PC-3 (cell line): ENCODE measurements around the gene GZF1. TPM values are rescaled to one million over a fixed set of nuclear protein-coding genes. Genes with fewer than 3 reads are reported as not detected.

ENCODE experiments used
- ATAC-seq: fragments of 200-7000 bp; cut with Tn5 transposase; 2 replicates; pipeline ENCODE4 v1.9.1; 2020; ENCODE audit warnings: mild to moderate bottlenecking, moderate library complexity
- BruUV-seq: library from RNA; stranded (reverse); fragments of 400-500 nt; replicated peaks from 2 replicates; lab custom pipeline; 2021; lab: Mats Ljungman, UMichigan
- CTCF ChIA-PET: fragments of 300-600 bp; sonication (Branson Sonifier 250); formaldehyde crosslinking; loops from one replicate; lab custom pipeline; 2022; ENCODE audit warnings: antibody characterized with exemption; lab: Charles Lee
- POLR2A ChIA-PET: fragments of 300-600 bp; sonication (Branson Sonifier 250); formaldehyde crosslinking; loops from one replicate; lab custom pipeline; 2022; ENCODE audit warnings: antibody characterized with exemption; ENCODE audit not compliant: unreplicated experiment; lab: Charles Lee
- DNase-seq: peaks from one replicate; pipeline ENCODE4 v3.0.0-alpha.2; 2015
- H2AFZ ChIP-seq: fragments of 300-600 bp; sonication (generic); 2 replicates; pipeline ENCODE4 v1.6.0; 2016; ENCODE audit warnings: antibody characterized with exemption, low read length
- H3F3A ChIP-seq: fragments of 300-600 bp; sonication (generic); one replicate; pipeline ENCODE4 v1.6.0; 2017; ENCODE audit warnings: antibody characterized with exemption, low read length, control low read depth, mild to moderate bottlenecking; ENCODE audit not compliant: unreplicated experiment
- H3K27ac ChIP-seq: fragments of 300-600 bp; sonication (generic); 2 replicates; pipeline ENCODE4 v1.5.1; 2016; ENCODE audit warnings: mild to moderate bottlenecking, low read length
- H3K27me3 ChIP-seq: fragments of 300-600 bp; sonication (generic); 2 replicates; pipeline ENCODE4 v1.6.1; 2016; ENCODE audit warnings: low read length, mixed read lengths
- H3K36me3 ChIP-seq: fragments of 300-600 bp; sonication (generic); 2 replicates; pipeline ENCODE4 v1.6.1; 2016; ENCODE audit warnings: low read depth, mixed run types, low read length, mixed read lengths
- H3K4me1 ChIP-seq: fragments of 300-600 bp; sonication (generic); 2 replicates; pipeline ENCODE4 v1.5.1; 2016; ENCODE audit warnings: low read length; ENCODE audit not compliant: insufficient read depth
- H3K4me2 ChIP-seq: fragments of 300-600 bp; sonication (generic); 2 replicates; pipeline ENCODE4 v1.6.0; 2016; ENCODE audit warnings: low read length
- H3K4me3 ChIP-seq: fragments of 300-600 bp; sonication (generic); 2 replicates; pipeline ENCODE4 v1.5.1; 2016; ENCODE audit warnings: mild to moderate bottlenecking, low read length, mixed read lengths
- H3K79me2 ChIP-seq: fragments of 300-600 bp; sonication (generic); 2 replicates; pipeline ENCODE4 v1.6.1; 2017; ENCODE audit warnings: low read length, mixed read lengths
- H3K9ac ChIP-seq: fragments of 300-600 bp; sonication (generic); 2 replicates; pipeline ENCODE4 v1.6.0; 2016; ENCODE audit warnings: mild to moderate bottlenecking, low read length
- H3K9me2 ChIP-seq: fragments of 300-600 bp; sonication (generic); replicated peaks from 2 replicates; pipeline ENCODE4 v1.6.1; 2016; ENCODE audit warnings: mixed run types, low read length, mixed read lengths
- H3K9me3 ChIP-seq: fragments of 300-600 bp; sonication (generic); 2 replicates; pipeline ENCODE4 v1.6.1; 2016; ENCODE audit warnings: low read length, mixed read lengths
- H4K20me1 ChIP-seq: fragments of 300-600 bp; sonication (generic); 2 replicates; pipeline ENCODE4 v1.6.1; 2016; ENCODE audit warnings: low read length, mixed read lengths
- EZH2 ChIP-seq: fragments of 300-600 bp; sonication (generic); IDR thresholded peaks from one replicate; pipeline ENCODE4 v1.6.1; 2017; ENCODE audit warnings: antibody characterized with exemption, mild to moderate bottlenecking, low read length; ENCODE audit not compliant: unreplicated experiment
- EZH2phosphoT487 ChIP-seq: fragments of 300-600 bp; sonication (generic); IDR thresholded peaks from 2 replicates; pipeline ENCODE4 v1.6.1; 2018; ENCODE audit warnings: mild to moderate bottlenecking, antibody characterized with exemption, low read length, borderline replicate concordance
- intact Hi-C: fragments of 100-400 bp; cut with micrococcal nuclease; formaldehyde crosslinking; loops from 2 replicates; pipeline ENCODE4 v1.9.0; 2023
- total RNA-seq: library from RNA; depleted of rRNA; stranded (reverse); fragments of >200 nt; gene quantifications from 2 replicates; pipeline ENCODE4 v1.2.3, GENCODE V29; 2014
- TF ChIP-seq, protein P1 (sequence below): fragments of 300-600 bp; sonication (generic); conservative IDR thresholded peaks from 2 replicates; pipeline ENCODE4 v1.5.1; 2017; ENCODE audit warnings: antibody characterized with exemption, low read depth, mild to moderate bottlenecking, low read length

GZF1 gene
- total RNA-seq, 1 experiment from 2014 or later, result 16.0 TPM

DNA sequence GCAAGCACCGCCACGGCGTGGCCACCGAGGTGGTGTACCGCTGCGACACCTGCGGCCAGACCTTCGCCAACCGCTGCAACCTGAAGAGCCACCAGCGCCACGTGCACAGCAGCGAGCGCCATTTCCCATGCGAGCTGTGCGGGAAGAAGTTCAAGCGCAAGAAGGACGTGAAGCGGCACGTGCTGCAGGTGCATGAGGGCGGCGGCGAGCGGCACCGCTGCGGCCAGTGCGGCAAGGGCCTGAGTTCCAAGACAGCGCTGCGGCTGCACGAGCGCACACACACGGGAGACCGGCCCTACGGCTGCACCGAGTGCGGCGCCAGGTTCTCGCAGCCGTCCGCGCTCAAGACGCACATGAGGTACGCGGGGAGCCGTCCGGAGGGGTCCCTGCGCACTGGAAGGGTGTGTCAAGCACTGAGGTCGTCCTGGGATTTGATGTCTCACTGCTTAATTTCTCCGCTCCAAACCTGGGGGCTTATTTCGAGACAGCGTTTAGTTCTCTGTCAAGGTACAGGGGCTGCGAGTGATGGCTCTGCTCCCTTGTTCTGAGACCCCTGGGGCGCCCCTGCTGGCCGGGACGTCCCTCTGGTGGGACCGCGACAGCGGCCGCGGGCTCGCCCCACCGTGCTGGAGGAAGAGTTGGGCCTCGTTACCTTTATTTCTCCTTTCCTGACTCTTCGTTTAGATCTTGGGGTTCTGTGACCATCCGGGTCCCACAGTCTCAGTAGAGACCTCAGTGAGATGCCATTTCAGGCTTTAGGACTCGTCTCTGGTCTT lies 3.6 kb downstream of the GZF1 start:
- DNase-seq (no peak), ATAC-seq (no peak)
- H3K36me3 ChIP-seq, result peaks cover 30% of the 10 kb centered on the region; the same call in 1 of the 2 replicates
- no TSS peak for BruUV-seq
- H2AFZ ChIP-seq, result no peak overlapping the region
- no peak overlapping the region for H3K27ac ChIP-seq
- CTCF ChIA-PET, result no interaction called here
- POLR2A ChIA-PET, result no interaction called here
- no peak overlapping the region for H3K4me3 ChIP-seq
- no peaks in the 10 kb centered on the region for H3F3A ChIP-seq
- peaks cover 55% of the 10 kb centered on the region for H3K4me1 ChIP-seq
- H3K9me2 ChIP-seq, result no peaks in the 10 kb centered on the region
- H3K9ac ChIP-seq, result no peak overlapping the region
- H3K27me3 ChIP-seq, result no peaks in the 10 kb centered on the region
- no peak for TF ChIP-seq EZH2
- TF ChIP-seq, protein P1, sequence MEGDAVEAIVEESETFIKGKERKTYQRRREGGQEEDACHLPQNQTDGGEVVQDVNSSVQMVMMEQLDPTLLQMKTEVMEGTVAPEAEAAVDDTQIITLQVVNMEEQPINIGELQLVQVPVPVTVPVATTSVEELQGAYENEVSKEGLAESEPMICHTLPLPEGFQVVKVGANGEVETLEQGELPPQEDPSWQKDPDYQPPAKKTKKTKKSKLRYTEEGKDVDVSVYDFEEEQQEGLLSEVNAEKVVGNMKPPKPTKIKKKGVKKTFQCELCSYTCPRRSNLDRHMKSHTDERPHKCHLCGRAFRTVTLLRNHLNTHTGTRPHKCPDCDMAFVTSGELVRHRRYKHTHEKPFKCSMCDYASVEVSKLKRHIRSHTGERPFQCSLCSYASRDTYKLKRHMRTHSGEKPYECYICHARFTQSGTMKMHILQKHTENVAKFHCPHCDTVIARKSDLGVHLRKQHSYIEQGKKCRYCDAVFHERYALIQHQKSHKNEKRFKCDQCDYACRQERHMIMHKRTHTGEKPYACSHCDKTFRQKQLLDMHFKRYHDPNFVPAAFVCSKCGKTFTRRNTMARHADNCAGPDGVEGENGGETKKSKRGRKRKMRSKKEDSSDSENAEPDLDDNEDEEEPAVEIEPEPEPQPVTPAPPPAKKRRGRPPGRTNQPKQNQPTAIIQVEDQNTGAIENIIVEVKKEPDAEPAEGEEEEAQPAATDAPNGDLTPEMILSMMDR, result no peak
- no peak for TF ChIP-seq EZH2phosphoT487
- H3K9me3 ChIP-seq, result no peaks in the 10 kb centered on the region
- intact Hi-C loops, result no loop called here
- H4K20me1 ChIP-seq, result peaks cover 39% of the 10 kb centered on the region
- H3K79me2 ChIP-seq, result peaks cover 85% of the 10 kb centered on the region
- H3K4me2 ChIP-seq, result peak overlapping the region; percentile 50; the same call in 1 of the 2 replicates

GRCh38 chr20:23366384-23366783 lies 4.4 kb downstream of the GZF1 start:
- Histone ChIP-seq H3K4me1 (peaks cover 49% of the 10 kb centered on the region), H2AFZ (no peak overlapping the region), H3K4me2 (peak overlapping the region; percentile 50), H3K36me3 (peaks cover 39% of the 10 kb centered on the region; the same call in 1 of the 2 replicates), H3F3A (no peaks in the 10 kb centered on the region), H3K27ac (no peak overlapping the region), H4K20me1 (peaks cover 39% of the 10 kb centered on the region), H3K27me3 (no peaks in the 10 kb centered on the region), H3K9me2 (no peaks in the 10 kb centered on the region), H3K4me3 (no peak overlapping the region), H3K9me3 (no peaks in the 10 kb centered on the region), H3K79me2 (peaks cover 85% of the 10 kb centered on the region), H3K9ac (no peak overlapping the region)
- no peak for TF ChIP-seq EZH2
- TF ChIP-seq EZH2phosphoT487, result no peak
- TF ChIP-seq, protein P1, result no peak
- no peak for ATAC-seq
- DNase-seq, result no peak
- POLR2A ChIA-PET, result no interaction called here
- CTCF ChIA-PET, result no interaction called here
- BruUV-seq, result no TSS peak
- intact Hi-C loops, result no loop called here

DNA sequence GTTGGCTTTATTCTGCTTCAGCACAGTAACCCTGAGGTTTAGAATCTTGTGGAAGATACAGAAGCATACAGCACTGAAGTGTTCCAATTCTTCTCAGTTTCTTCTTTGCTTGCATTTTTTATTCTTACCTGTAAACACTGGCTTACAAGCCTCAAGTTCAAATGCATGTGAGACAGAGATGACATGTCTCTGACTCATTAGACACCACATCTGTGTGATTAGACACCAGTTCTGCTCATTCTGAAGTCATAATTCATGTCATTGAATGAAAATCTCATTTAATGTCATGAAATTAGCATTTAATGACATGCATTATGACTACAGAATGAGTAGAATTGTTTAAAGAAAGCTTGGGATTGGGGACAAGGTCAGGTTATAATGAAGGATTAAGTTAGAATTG lies 5.8 kb downstream of the GZF1 start:
- H2AFZ ChIP-seq, result no peak overlapping the region
- peaks cover 78% of the 10 kb centered on the region for H3K79me2 ChIP-seq
- H3K4me1 ChIP-seq, result peaks cover 49% of the 10 kb centered on the region
- ATAC-seq (peak; percentile 65), DNase-seq (peak; percentile 78)
- peak overlapping the region; percentile 15; the same call in 1 of the 2 replicates for H3K4me3 ChIP-seq
- intact Hi-C loops, result no loop called here
- no peak overlapping the region for H3K9ac ChIP-seq
- no peaks in the 10 kb centered on the region for H3K27me3 ChIP-seq
- no peaks in the 10 kb centered on the region for H3K9me3 ChIP-seq
- TF ChIP-seq, protein P1, result no peak
- TF ChIP-seq EZH2 (no peak), EZH2phosphoT487 (no peak)
- no TSS peak for BruUV-seq
- no peaks in the 10 kb centered on the region for H3F3A ChIP-seq
- peak overlapping the region; percentile 5; the same call in 1 of the 2 replicates for H3K27ac ChIP-seq
- POLR2A ChIA-PET, result no interaction called here
- CTCF ChIA-PET, result no interaction called here
- peaks cover 52% of the 10 kb centered on the region; the same call in 1 of the 2 replicates for H3K36me3 ChIP-seq
- H4K20me1 ChIP-seq, result peaks cover 35% of the 10 kb centered on the region
- peak overlapping the region; percentile 50 for H3K4me2 ChIP-seq
- H3K9me2 ChIP-seq, result no peaks in the 10 kb centered on the region
